Kidney capillary endothelial cell (primary cell): ENCODE results near the gene CAVIN3.

Experiments used
- DNase-seq: peaks from one replicate; pipeline ENCODE4 v3.0.0-alpha.2; 2018; ENCODE audit warnings: low spot score

Gene CAVIN3

GRCh38 chr11:6270584-6271246 lies 49.6 kb downstream of the CAVIN3 start:
- no peak for DNase-seq

- no peak for DNase-seq
These were observed 50.3 kb downstream of the CAVIN3 start for GRCh38 chr11:6269994-6270393.
